Stimulated activated CD8-positive, alpha-beta memory T cell treated with anti-CD3 and anti-CD28 coated beads, Interleukin-15, amount 100 ng/mL, for 4 hours (primary cell): ENCODE data around the gene CXXC5.
"Not testable (repeated sequence)": the region's sequence is repeated elsewhere in the genome, so short reads cannot be mapped to it uniquely, and the experiment has no call there.

Source experiments
- DNase-seq, 2 donors: peaks; one replicate each; pipeline ENCODE4 v3.0.0-alpha.2; 2020; ENCODE audit warnings: low read depth in 2 of 2

Gene CXXC5

DNA sequence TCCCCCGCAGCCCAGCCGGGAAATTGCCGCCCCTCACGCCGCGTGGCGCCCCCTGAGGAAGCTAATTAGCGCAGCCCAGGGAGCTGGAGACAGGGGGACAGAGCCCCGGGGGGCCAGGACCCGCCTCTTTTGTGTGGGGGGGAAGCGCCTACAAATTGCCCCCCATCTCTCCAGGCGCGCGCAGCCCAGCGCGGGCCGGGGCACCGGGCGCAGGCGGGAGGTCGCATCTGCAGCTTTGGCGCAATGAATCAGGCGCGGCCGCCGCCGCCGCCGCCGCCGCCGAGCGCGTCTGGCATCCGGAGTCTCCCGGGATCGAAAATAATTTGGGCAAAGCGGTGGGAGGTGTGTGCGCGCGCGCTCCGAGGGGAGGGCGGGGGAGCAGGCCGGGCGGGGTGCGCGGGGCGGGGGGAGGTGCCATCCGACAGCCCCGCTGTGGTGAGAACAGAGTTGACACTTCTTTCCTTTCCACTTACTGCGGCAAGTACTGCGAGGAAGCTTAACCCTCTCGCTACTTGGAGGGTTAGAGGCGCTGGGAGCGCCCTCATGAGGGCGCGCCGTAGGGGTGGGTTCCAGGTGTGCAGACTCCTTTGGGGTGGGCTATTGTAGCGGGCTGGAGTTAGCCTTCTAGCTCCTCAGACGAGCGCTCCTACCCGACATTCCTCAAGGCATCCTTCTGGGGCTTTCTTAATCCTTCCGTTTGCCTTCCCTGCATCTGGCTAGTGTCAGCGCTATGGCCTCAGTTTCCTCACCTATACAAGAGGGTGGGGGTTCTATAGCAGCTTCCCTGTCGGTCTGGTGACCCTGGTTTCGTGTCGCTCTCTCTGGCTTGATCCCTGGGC, 63.1 kb downstream of the CXXC5 start:
- DNase-seq: peak; percentile 36 to 61

DNA sequence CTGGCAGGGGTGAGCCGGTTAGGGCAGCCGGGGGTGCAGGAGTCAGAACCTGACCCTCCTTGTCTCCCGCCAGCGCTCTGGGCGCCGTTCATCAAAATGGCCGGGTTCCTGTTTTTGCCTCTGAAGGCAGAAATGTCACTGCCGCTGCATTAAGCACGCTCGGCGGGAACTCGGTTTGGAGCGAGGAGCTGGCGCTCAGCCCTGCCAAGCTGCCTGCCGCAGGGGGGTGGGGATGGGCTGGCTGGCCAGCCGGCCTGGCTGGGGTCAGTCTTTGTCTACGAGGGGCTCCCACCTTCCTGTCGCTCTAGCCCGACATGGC, 63.7 kb downstream of the CXXC5 start:
- DNase-seq: no peak

DNA sequence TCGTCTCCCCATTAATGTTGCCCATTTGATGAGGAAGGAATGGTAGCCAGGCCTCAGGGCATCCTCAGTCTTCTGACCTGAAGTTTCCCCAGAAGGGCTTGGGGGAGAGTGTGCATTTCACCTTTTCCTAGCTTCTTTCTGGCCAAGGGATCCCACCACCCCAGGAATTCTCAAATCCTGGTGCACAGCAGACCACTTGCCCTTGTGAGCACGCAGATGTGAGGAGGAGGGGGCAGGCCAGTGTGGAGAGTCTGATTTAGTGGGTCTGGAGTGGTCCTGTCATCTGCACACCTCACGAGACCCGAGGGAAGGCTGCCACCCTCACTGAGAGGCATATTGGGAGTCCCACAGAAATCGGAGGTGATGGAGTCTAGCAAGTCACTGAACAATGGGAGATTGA, 64.3 kb downstream of the CXXC5 start:
- no peak for DNase-seq

DNA sequence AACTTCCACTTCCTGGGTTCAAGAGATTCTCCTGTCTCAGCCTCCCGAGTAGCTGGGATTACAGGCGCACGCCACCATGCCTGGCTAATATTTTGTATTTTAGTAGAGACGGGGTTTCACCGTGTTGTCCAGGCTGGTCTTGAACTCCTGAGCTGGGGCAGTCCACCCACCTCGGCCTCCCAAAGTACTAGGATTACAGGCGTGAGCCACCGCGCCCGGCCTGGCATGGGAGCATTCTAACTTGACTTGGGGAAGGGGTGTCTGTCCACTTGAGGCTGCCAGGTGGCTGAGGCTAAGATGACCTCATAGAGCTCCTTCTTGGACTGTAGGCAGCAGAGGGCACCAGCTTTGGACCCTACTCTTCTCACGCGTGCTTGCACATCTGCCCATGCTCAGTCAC, 65.7 kb downstream of the CXXC5 start:
- DNase-seq: not testable (repeated sequence)

DNA sequence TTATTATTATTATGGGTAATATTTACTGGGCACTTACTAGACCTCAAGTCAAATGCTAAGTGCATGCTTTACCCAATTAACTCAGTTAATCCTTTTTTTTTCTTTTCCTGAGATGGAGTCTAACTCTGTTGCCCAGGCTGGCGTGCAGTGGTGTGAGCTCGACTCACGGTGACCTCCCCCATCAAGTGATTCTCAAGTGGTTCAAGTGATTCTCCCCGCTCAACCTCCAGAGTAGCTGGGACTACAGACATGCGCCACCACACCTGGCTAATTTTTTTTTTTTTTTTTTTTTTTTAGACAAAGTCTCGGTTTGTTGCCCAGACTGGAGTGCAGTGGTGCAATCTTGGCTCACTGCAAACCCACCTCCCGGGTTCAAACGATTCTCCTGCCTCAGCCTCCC, 69.1 kb downstream of the CXXC5 start:
- no peak for DNase-seq

DNA sequence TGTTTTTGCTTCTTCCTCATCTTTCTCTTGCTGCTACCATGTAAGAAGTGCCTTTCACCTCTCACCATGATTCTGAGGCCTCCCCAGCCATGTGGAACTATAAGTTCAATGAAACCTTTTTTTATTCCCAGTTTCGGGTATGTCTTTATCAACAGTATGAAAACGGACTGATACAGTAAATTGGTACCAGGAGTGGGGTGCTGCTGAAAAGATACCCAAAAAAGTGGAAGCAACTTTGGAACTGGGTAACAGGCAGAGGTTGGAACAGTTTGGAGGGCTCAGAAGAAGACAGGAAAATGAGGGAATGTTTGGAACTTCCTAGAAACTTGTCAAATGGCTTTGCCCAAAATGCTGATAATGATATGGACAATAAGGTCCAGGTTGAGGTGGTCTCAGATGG, 70.3 kb downstream of the CXXC5 start:
- DNase-seq: not testable (repeated sequence)

DNA sequence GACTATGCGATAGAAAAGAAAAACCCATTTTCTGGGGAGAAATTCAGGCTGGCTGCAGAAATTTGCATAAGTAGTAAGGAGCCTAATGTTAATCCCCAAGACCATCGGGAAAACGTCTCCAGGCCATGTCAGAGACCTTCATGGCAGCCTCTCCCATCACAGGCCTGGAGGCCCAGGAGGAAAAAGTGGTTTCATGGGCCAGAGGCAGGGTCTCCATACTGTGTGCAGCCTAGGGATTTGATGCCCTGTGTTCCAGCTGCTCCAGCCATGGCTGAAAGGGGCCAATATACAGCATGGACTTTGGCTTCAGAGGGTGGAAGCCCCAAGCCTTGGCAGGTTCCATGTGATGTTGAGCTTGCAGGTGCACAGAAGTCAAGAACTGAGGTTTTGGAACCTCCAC, 71.8 kb downstream of the CXXC5 start:
- not testable (repeated sequence) for DNase-seq

DNA sequence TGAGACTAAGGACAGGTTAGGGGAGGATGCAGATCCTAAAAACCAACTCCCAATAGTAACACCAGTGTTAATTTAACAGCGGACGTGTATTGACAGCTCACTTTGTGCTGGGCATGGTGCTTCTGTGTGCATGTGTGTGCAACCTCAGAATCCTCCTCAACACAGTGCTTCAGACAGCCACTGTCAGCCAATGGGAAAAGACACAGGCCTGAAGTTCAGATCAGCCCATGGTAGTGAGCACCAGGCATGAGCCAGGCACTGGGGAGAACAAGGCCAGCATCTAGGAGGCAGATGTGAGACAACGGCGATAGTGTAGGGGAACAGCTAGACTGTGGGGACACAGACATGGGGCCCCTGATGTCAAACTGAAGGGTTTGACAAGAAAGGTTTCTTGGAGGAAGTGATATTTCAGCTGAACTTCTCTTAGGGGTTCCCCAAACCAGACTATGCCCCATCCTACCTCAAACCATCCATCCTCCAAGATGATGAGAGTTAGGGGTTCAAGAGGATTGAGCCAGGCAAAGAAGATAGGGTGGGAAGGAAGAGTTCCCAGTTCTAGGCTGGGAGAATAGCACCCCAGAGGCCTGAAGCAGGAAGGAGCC, 75.9 kb downstream of the CXXC5 start:
- no peak for DNase-seq

DNA sequence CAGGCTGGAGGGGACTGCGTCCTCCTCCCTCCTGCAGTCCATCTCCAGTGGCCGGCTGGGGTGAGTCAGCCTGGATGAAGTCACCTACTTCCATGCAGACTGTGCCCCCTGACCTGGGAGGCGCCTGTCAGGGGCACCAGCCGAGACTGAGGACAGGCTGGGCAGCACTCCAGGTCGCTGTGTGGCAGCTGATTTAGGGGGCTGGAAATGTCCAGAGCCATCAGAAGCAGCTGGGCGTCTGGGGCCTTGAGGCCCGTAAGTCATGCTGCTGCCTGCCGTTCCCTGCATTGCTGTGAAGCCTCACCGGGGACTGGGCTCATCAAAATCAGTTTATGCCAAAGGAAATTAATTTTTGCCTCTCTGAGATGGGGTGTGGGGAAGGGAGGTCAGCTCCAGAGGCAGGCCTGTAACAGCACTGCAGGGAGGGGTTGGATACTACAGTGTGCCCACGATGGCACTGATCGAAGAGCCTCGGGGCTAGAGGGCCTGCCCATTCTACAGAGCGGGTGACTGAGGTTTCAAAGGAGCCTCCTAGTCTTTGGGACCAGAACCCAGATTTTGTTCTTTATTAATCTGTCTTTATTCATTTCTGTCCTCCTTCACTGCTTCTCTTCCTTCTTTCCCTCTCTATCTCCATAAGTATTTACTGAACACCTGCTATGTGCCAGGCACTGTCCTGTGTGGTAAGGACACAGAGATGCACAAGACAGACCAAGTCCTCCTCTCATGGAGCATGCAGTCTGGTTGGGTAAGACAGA, 77.1 kb downstream of the CXXC5 start:
- no peak for DNase-seq

DNA sequence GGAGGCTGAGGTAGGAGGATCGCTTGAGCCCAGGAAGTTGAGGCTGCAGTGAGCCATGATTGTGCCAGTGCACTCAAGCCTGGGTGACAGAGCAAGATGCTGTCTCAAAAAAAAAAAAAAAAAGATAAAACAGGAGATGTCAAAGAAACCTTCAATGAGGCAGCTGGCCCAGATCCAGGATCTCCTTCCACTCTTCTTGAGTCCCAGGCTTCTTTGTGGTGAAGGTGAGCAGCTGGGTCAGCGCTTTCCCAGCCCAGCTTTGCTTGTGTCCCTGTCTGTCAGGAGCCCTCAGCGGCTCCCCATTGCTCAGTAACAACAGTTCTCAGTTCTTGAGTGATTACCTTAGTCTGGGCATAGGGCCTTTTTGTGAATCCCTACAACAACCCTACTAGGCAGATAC, 78.1 kb downstream of the CXXC5 start:
- no peak for DNase-seq

DNA sequence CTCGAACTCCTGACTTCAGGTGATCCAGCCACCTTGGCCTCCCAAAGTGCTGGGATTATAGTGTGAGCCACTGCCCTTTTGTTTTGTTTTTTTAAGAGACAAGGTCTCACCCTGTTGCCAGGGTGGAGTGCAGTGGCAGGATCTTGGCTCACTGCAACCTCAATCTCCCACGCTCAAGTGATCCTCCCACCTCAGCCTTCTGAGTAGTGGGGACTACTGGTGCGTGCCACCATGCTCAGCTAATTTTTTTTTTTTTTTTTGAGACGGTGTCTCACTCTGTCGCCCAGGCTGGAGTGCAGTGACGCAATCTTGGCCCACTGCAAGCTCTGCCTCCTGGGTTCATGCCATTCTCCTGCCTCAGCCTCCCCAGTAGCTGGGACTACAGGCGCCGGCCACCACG, 79.5 kb downstream of the CXXC5 start:
- DNase-seq: not testable (repeated sequence)

DNA sequence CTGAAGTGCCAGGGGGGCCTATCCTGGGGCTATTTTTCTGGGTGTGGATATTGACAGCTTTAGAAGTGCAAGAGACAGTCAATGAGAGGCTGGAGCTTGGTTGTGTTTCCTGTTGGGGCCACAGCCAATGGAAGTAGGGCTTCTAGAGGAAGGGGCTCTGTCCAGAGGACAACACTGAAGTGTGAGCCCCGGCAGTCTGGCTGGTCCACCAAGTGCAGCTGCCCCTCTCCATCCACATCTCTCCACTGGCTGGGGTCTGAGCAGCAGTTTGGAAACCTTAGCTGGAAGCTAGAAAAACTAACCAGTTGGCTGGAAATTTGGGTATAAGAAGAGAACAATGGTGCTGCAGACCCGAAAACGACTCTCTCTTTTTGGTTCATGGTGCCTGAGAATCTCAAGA, 83.1 kb downstream of the CXXC5 start:
- DNase-seq: no peak

DNA sequence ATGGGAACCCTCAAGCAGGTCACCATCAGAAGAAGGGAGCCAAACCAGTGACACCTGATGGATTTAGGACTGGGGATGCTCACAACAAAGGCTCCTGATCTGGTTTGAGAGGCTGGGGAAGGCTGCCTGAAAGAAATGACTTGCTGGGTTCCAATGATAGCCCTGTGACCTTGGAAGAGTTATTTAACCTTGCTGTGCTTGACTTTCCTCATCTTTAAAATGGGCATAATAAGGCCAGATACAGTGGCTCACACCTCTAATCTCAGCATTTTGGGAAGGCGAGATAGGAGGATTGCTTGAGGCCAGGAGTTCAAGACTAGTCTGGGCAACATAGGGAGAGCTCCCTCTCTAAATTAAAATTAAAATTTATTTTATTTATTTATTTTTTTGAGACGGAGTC, 83.9 kb downstream of the CXXC5 start:
- no peak for DNase-seq

DNA sequence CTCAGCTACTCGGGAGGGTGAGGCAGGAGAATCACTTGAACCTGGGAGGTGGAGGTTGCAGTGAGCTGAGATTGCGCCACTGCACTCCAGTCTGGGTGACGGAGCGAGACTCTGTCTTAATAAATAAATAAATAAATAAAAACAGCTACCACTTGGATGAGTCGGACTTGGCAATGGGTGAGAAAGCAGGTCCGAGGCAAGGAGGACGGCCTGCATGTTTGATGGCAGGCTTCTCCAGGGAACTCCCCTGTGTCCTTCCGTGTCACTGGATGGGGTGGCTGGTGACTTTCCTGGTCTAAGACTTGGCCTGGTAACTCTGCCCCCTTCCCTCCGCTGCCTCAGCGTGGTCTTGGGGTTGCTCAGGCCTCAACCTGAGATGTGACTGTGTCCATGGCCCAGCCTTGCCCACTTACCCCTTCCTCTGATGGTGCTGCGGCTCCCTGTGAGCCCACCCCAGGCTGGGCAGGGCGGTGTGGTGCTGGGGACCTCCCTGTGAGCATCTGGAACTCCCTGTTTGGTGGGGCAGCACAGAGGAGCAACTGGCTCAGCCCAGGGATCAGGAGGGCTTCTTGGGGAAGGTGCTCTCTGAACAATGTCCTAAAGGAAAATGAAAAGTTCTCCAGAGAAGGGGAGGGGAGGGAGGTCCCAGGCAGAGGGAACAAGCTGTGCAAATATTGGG, 85.0 kb downstream of the CXXC5 start:
- no peak for DNase-seq
